ENCODE results near the gene ST6GAL2. TPM values are rescaled to one million over a fixed set of nuclear protein-coding genes. Genes with fewer than 3 reads are reported as not detected.

Gene ST6GAL2
- total RNA-seq, 1 donor from 2014 or later: 132 TPM

GRCh38 chr2:106781196-106781595 lies 104.8 kb downstream of the ST6GAL2 start:
- Mint-ChIP-seq H3K9me3 (ENCODE audit: unreplicated experiment) (peaks cover 13% of the 10 kb centered on the region), H3K36me3 (ENCODE audit: unreplicated experiment) (peaks cover 6% of the 10 kb centered on the region), H3K27ac (ENCODE audit: unreplicated experiment) (no peak overlapping the region), H3K4me1 (ENCODE audit: unreplicated experiment) (no peaks in the 10 kb centered on the region), H3K27me3 (ENCODE audit: unreplicated experiment) (peaks cover 22% of the 10 kb centered on the region), H3K4me3 (ENCODE audit: unreplicated experiment) (no peak overlapping the region)
- TF ChIP-seq, protein P1, sequence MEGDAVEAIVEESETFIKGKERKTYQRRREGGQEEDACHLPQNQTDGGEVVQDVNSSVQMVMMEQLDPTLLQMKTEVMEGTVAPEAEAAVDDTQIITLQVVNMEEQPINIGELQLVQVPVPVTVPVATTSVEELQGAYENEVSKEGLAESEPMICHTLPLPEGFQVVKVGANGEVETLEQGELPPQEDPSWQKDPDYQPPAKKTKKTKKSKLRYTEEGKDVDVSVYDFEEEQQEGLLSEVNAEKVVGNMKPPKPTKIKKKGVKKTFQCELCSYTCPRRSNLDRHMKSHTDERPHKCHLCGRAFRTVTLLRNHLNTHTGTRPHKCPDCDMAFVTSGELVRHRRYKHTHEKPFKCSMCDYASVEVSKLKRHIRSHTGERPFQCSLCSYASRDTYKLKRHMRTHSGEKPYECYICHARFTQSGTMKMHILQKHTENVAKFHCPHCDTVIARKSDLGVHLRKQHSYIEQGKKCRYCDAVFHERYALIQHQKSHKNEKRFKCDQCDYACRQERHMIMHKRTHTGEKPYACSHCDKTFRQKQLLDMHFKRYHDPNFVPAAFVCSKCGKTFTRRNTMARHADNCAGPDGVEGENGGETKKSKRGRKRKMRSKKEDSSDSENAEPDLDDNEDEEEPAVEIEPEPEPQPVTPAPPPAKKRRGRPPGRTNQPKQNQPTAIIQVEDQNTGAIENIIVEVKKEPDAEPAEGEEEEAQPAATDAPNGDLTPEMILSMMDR (IDR thresholded peaks at IDR 0.05): no peak
- DNase-seq (ENCODE audit: extremely low spot score, unreplicated experiment): no peak

DNA sequence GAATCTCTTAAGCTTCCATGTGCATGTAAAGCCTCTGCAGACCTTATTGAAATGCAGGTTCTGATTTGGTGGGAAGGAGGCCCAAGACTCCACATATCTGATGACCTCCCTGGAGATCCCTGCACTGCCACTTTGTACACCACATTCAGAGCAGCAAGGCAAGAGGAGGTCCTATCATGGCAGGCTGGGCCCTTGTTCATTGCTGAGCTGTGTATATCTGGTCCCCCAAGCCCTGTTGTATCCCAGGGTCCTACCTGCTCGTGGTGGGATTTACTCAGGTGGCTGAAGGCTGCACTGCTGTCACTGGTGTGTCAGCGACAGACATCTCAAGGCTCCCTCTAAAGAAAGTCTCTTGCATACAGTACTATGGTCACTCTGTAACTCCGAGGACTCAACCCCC lies 114.2 kb downstream of the ST6GAL2 start:
- Mint-ChIP-seq H3K27ac (ENCODE audit: unreplicated experiment) (no peak overlapping the region), H3K4me1 (ENCODE audit: unreplicated experiment) (no peaks in the 10 kb centered on the region), H3K9me3 (ENCODE audit: unreplicated experiment) (no peaks in the 10 kb centered on the region), H3K4me3 (ENCODE audit: unreplicated experiment) (no peak overlapping the region), H3K36me3 (ENCODE audit: unreplicated experiment) (no peaks in the 10 kb centered on the region), H3K27me3 (ENCODE audit: unreplicated experiment) (peaks cover 13% of the 10 kb centered on the region)
- TF ChIP-seq, protein P1 (IDR thresholded peaks at IDR 0.05): no peak
- DNase-seq (ENCODE audit: extremely low spot score, unreplicated experiment): no peak

GRCh38 chr2:106770986-106771385 lies 115.0 kb downstream of the ST6GAL2 start:
- Mint-ChIP-seq H3K27ac (ENCODE audit: unreplicated experiment) (no peak overlapping the region), H3K4me3 (ENCODE audit: unreplicated experiment) (no peak overlapping the region), H3K27me3 (ENCODE audit: unreplicated experiment) (peaks cover 11% of the 10 kb centered on the region), H3K36me3 (ENCODE audit: unreplicated experiment) (no peaks in the 10 kb centered on the region), H3K9me3 (ENCODE audit: unreplicated experiment) (no peaks in the 10 kb centered on the region), H3K4me1 (ENCODE audit: unreplicated experiment) (no peaks in the 10 kb centered on the region)
- no peak for DNase-seq (ENCODE audit: extremely low spot score, unreplicated experiment)
- TF ChIP-seq, protein P1 (IDR thresholded peaks at IDR 0.05): no peak

DNA sequence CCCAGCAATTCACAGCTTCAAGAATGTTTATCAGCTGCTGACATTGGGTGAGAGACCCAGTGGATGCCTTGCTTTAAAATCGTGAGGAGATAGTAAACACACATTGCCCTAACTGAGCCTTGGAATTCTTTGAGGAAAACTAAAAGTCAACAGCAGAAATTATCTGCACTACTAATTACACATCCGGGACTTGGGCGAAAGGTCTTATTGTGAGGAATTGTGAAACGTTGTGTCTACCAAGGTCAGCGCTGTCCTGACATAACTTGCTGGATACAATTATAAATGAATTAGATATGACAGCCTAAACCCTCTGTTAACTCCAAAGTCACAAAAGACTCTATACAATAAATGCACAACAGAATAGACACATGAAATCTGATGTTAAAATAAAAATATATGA lies 121.4 kb downstream of the ST6GAL2 start:
- DNase-seq (ENCODE audit: extremely low spot score, unreplicated experiment): no peak
- Mint-ChIP-seq H3K4me3 (ENCODE audit: unreplicated experiment) (no peak overlapping the region), H3K27ac (ENCODE audit: unreplicated experiment) (no peak overlapping the region), H3K27me3 (ENCODE audit: unreplicated experiment) (peaks cover 8% of the 10 kb centered on the region), H3K36me3 (ENCODE audit: unreplicated experiment) (no peaks in the 10 kb centered on the region), H3K9me3 (ENCODE audit: unreplicated experiment) (no peaks in the 10 kb centered on the region), H3K4me1 (ENCODE audit: unreplicated experiment) (peaks cover 7% of the 10 kb centered on the region)
- TF ChIP-seq, protein P1 (IDR thresholded peaks at IDR 0.05): no peak

DNA sequence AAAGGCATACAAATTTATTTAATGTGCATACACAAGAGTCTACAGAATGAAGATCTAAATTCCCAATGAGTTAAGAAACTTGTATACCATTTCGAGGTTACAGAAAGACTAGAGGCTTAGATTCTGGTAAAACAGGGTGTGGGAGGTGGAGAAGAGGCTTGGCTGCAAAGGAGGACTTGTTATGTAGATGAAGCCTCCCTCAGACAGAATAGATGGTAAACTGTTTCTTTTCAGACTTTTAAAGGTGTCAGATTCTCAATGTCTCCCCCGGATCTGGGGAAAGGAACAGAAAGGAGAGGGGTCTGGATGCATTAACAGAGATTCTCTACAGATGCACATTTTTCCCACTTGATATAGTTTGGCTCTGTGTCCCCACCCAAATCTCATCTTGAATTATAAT lies 126.0 kb downstream of the ST6GAL2 start:
- TF ChIP-seq, protein P1 (IDR thresholded peaks at IDR 0.05): no peak
- no peak overlapping the region for H3K27ac Mint-ChIP-seq (ENCODE audit: unreplicated experiment)
- H3K4me3 Mint-ChIP-seq (ENCODE audit: unreplicated experiment): no peak overlapping the region
- H3K9me3 Mint-ChIP-seq (ENCODE audit: unreplicated experiment): no peaks in the 10 kb centered on the region
- no peak for DNase-seq (ENCODE audit: extremely low spot score, unreplicated experiment)
- H3K27me3 Mint-ChIP-seq (ENCODE audit: unreplicated experiment): peaks cover 8% of the 10 kb centered on the region
- H3K36me3 Mint-ChIP-seq (ENCODE audit: unreplicated experiment): no peaks in the 10 kb centered on the region
- H3K4me1 Mint-ChIP-seq (ENCODE audit: unreplicated experiment): peaks cover 12% of the 10 kb centered on the region

Measured in osteocyte (in vitro differentiated cells).